K562 (cell line): ENCODE results near the gene MOB3B.

ENCODE experiments used
- PBX2 ChIP-seq, 2 experiments: IDR thresholded peaks in 1 of 2; conservative IDR thresholded peaks in 1 of 2; 2 replicates each; pipeline ENCODE4 v1.6.1; 2016; ENCODE audit warnings: low read depth in 2 of 2, mild to moderate bottlenecking in 1 of 2, missing compliant biosample characterization in 1 of 2, missing genetic modification characterization in 1 of 2, moderate library complexity in 1 of 2
- POLR2AphosphoS5 ChIP-seq: IDR thresholded peaks from 2 replicates; pipeline ENCODE4 v1.6.1; 2011; ENCODE audit warnings: mild to moderate bottlenecking, low read depth, low read length, moderate library complexity; ENCODE audit not compliant: control insufficient read depth, insufficient read depth
- PRPF4 ChIP-seq: fragments of 200-400 bp; formaldehyde crosslinking; IDR thresholded peaks from one replicate; pipeline ENCODE4 v1.6.1; 2017; ENCODE audit warnings: low read length, low read depth, mild to moderate bottlenecking; ENCODE audit not compliant: insufficient read depth, poor library complexity, severe bottlenecking
- PTBP1 ChIP-seq: fragments of 200-400 bp; formaldehyde crosslinking; IDR thresholded peaks from 2 replicates; pipeline ENCODE4 v1.6.1; 2017; ENCODE audit warnings: low read depth, low read length
- ZNF79 ChIP-seq: fragments of 250-450 bp; sonication (Bioruptor Pico); IDR thresholded peaks from 2 replicates; pipeline ENCODE4 v1.4.0; 2020; ENCODE audit warnings: low read depth, mild to moderate bottlenecking, moderate library complexity
- TF ChIP-seq, protein P1 (sequence below): fragments of 250-450 bp; sonication (Bioruptor Pico); IDR thresholded peaks from 2 replicates; pipeline ENCODE4 v1.8.0; 2022; ENCODE audit warnings: moderate library complexity, mild to moderate bottlenecking, inconsistent platforms

DNA sequence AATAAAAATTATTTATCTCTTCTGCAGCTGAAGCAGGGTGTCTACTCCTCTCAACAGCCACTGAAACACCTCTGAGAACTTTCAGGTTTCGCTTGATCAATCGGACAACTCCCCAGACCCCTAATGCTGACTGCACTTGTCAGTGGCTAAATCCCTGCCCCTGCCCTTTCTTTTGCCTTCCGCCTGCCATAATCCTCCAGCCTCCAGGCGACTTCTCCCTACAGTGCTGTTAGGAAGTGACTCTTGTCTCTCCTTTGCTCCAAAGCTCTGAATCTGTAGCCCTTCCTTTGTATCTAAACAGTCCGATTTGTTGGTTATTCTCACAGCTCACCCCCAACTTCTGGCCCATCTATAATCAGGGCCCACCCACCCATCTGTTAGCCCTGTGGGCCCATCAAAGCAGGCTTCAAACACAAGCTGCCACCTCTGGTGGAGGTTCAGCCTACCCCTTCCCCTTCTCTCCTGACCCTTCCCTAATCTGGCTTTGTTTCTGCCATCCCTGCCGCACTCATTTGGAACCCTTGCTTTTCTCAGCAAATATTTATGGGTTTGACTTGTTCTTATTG lies 59.2 kb downstream of the MOB3B start:
- TF ChIP-seq, protein P1, sequence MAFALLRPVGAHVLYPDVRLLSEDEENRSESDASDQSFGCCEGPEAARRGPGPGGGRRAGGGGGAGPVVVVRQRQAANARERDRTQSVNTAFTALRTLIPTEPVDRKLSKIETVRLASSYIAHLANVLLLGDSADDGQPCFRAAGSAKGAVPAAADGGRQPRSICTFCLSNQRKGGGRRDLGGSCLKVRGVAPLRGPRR (CRISPR knock-in tag), result no peak
- TF ChIP-seq PTBP1, result no peak
- TF ChIP-seq PBX2 (CRISPR knock-in tag; IDR thresholded peaks at IDR 0.05; ENCODE audit: low read depth), result no peak
- no peak for TF ChIP-seq PBX2 (tag; conservative IDR thresholded peaks at IDR 0.05; ENCODE audit: low read depth)
- TF ChIP-seq PRPF4, result no peak
- TF ChIP-seq POLR2AphosphoS5, result no peak
- TF ChIP-seq ZNF79 (CRISPR knock-in tag), result no peak
